Prostate gland (tissue), 2 donors: ENCODE measurements around the gene IQCM. TPM values are rescaled to one million over a fixed set of nuclear protein-coding genes. Genes with fewer than 3 reads are reported as not detected.

Source experiments
- DNase-seq: peaks from one replicate; pipeline ENCODE4 v3.0.0-alpha.2; 2019; ENCODE audit warnings: low spot score
- H3K27ac ChIP-seq, 2 donors: fragments of 200-600 bp; sonication (generic); 2 replicates each; pipeline ENCODE4 v1.5.1; 2017 to 2019
- H3K27me3 ChIP-seq: fragments of 200-600 bp; sonication (generic); replicated peaks from 2 replicates; pipeline ENCODE4 v1.5.1; 2019; ENCODE audit not compliant: insufficient read depth
- H3K36me3 ChIP-seq, 2 donors: fragments of 200-600 bp; sonication (generic); 1 replicate in 1 of 2; 2 replicates in 1 of 2; pipeline versions ENCODE4 v1.5.1 to v1.8.1; 2017 to 2019
- H3K4me1 ChIP-seq: fragments of 200-600 bp; sonication (generic); replicated peaks from 2 replicates; pipeline ENCODE4 v1.5.1; 2019
- H3K4me3 ChIP-seq, 2 donors: fragments of 200-600 bp; sonication (generic); 2 replicates each; pipeline ENCODE4 v1.5.1; 2017 to 2019
- H3K9me3 ChIP-seq: fragments of 200-600 bp; sonication (generic); 2 replicates; pipeline ENCODE4 v1.5.1; 2017
- POLR2A ChIP-seq: fragments of 450-650 bp; IDR thresholded peaks from one replicate; pipeline ENCODE4 v1.6.1; 2016; ENCODE audit warnings: antibody characterized with exemption, mild to moderate bottlenecking
- POLR2AphosphoS5 ChIP-seq: sonication (generic); formaldehyde crosslinking; IDR thresholded peaks from one replicate; pipeline ENCODE4 v1.6.1; 2017; ENCODE audit warnings: antibody characterized with exemption
- WGBS: methylation state at CpG from one replicate; pipeline ENCODE4 v1.1.5; 2018; 5-methylcytosine and 5-hydroxymethylcytosine counted together
- intact Hi-C: fragments of 100-400 bp; cut with DNase I; formaldehyde crosslinking; loops from one replicate; pipeline ENCODE4 v1.14.2; 2022
- total RNA-seq, 2 donors: library from RNA; depleted of rRNA; stranded (reverse); fragments of >200 nt; gene quantifications; one replicate each; pipeline ENCODE4 v1.1.0, GENCODE V29; 2016
- TF ChIP-seq, protein P1 (sequence below), 4 experiments: fragments of 200-600 bp in 2 of 4; fragments of 450-650 bp in 2 of 4; sonication (generic) in 2 of 4; IDR thresholded peaks; 1 replicate in 3 of 4; 2 replicates in 1 of 4; pipeline ENCODE4 v1.5.1; 2016 to 2019; ENCODE audit warnings: antibody characterized with exemption in 4 of 4, mild to moderate bottlenecking in 2 of 4, moderate library complexity in 2 of 4

IQCM gene
- total RNA-seq, 2 donors from 2014 or later = not detected

- H3K27me3 ChIP-seq = no peaks in the 10 kb centered on the region
- no peaks in the 10 kb centered on the region for H3K36me3 ChIP-seq
- H3K4me3 ChIP-seq = no peak overlapping the region
- WGBS = 88% methylated on average over 1 of the region's 1 CpG
- DNase-seq = no peak
- no peak overlapping the region for H3K27ac ChIP-seq
- TF ChIP-seq, protein P1, sequence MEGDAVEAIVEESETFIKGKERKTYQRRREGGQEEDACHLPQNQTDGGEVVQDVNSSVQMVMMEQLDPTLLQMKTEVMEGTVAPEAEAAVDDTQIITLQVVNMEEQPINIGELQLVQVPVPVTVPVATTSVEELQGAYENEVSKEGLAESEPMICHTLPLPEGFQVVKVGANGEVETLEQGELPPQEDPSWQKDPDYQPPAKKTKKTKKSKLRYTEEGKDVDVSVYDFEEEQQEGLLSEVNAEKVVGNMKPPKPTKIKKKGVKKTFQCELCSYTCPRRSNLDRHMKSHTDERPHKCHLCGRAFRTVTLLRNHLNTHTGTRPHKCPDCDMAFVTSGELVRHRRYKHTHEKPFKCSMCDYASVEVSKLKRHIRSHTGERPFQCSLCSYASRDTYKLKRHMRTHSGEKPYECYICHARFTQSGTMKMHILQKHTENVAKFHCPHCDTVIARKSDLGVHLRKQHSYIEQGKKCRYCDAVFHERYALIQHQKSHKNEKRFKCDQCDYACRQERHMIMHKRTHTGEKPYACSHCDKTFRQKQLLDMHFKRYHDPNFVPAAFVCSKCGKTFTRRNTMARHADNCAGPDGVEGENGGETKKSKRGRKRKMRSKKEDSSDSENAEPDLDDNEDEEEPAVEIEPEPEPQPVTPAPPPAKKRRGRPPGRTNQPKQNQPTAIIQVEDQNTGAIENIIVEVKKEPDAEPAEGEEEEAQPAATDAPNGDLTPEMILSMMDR (IDR thresholded peaks at IDR 0.05) = no peak
- TF ChIP-seq POLR2A (no peak), POLR2AphosphoS5 (no peak)
- H3K4me1 ChIP-seq = no peaks in the 10 kb centered on the region
- intact Hi-C loops = no loop called here
- no peaks in the 10 kb centered on the region for H3K9me3 ChIP-seq
Observed at GRCh38 chr4:149766135-149766534, 49.5 kb downstream of the IQCM start.

GRCh38 chr4:149765630-149766029 is 50.0 kb downstream of the IQCM start:
- WGBS = 77% methylated on average over 3 of the region's 3 CpGs

DNA sequence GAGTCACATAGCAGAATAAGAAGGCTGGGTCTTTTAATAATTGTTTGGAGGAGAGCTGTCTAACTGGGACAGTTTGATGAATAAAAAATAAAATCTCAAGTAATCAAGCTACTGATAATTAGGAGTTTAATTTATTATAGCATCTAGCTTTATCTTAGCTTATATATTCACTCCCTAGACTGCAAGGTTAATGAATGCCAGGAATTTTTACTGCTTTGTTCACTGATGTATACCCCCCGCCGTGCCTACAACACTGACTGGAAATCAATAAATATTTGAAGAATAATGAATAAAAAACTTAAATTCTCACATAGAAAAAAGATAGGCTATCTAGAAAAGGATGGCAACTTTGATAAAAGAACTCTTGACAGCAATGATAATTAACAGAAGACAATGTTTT is 59.7 kb downstream of the IQCM start:
- no peak for DNase-seq
- no peaks in the 10 kb centered on the region for H3K36me3 ChIP-seq
- H3K27ac ChIP-seq = no peak overlapping the region
- TF ChIP-seq POLR2A = no peak
- TF ChIP-seq, protein P1 (IDR thresholded peaks at IDR 0.05) = no peak
- no peak for TF ChIP-seq POLR2AphosphoS5
- no peaks in the 10 kb centered on the region for H3K27me3 ChIP-seq
- H3K9me3 ChIP-seq = no peaks in the 10 kb centered on the region
- WGBS = 67% methylated on average over 2 of the region's 2 CpGs
- intact Hi-C loops = no loop called here
- no peaks in the 10 kb centered on the region for H3K4me1 ChIP-seq
- no peak overlapping the region for H3K4me3 ChIP-seq

More at GRCh38 chr4:149765630-149766029, 50.0 kb downstream of the IQCM start:
- TF ChIP-seq POLR2A = no peak
- no peak for TF ChIP-seq POLR2AphosphoS5
- TF ChIP-seq, protein P1 (IDR thresholded peaks at IDR 0.05) = no peak
- H3K4me1 ChIP-seq = no peaks in the 10 kb centered on the region
- H3K36me3 ChIP-seq = no peaks in the 10 kb centered on the region
- no peak overlapping the region for H3K4me3 ChIP-seq
- no peak overlapping the region for H3K27ac ChIP-seq
- intact Hi-C loops = no loop called here
- no peak for DNase-seq
- H3K9me3 ChIP-seq = no peaks in the 10 kb centered on the region
- H3K27me3 ChIP-seq = no peaks in the 10 kb centered on the region

- Histone ChIP-seq H3K4me1 (no peaks in the 10 kb centered on the region), H3K36me3 (no peaks in the 10 kb centered on the region), H3K9me3 (no peaks in the 10 kb centered on the region), H3K4me3 (no peak overlapping the region), H3K27me3 (no peaks in the 10 kb centered on the region), H3K27ac (no peak overlapping the region)
- no peak for DNase-seq
- 73% methylated on average over 3 of the region's 3 CpGs for WGBS
- TF ChIP-seq, protein P1 (IDR thresholded peaks at IDR 0.05) = no peak
- TF ChIP-seq POLR2AphosphoS5 = no peak
- TF ChIP-seq POLR2A = no peak
- intact Hi-C loops = no loop called here
Observed at GRCh38 chr4:149754526-149754925, 61.1 kb downstream of the IQCM start.

GRCh38 chr4:149752729-149753128 is 62.9 kb downstream of the IQCM start:
- WGBS = 64% methylated on average over 2 of the region's 2 CpGs
- no peak overlapping the region for H3K4me3 ChIP-seq
- TF ChIP-seq, protein P1 (IDR thresholded peaks at IDR 0.05) = no peak
- TF ChIP-seq POLR2A (no peak), POLR2AphosphoS5 (no peak)
- DNase-seq = no peak
- H3K27me3 ChIP-seq = no peaks in the 10 kb centered on the region
- H3K27ac ChIP-seq = no peak overlapping the region
- H3K36me3 ChIP-seq = no peaks in the 10 kb centered on the region
- H3K9me3 ChIP-seq = no peaks in the 10 kb centered on the region
- intact Hi-C loops = no loop called here
- H3K4me1 ChIP-seq = no peaks in the 10 kb centered on the region
